Lower leg skin (tissue), 4 donors: ENCODE data around the gene FOXA1. TPM values are rescaled to one million over a fixed set of nuclear protein-coding genes. Genes with fewer than 3 reads are reported as not detected.

Experiments used
- DNase-seq, 2 donors: peaks; one replicate each; pipeline ENCODE4 v3.0.0-alpha.2; 2019; ENCODE audit warnings: low spot score in 2 of 2
- H3K4me3 ChIP-seq: fragments of 200-600 bp; sonication (generic); 2 replicates; pipeline ENCODE4 v1.5.1; 2017; ENCODE audit warnings: mild to moderate bottlenecking, low read depth; ENCODE audit not compliant: poor library complexity, severe bottlenecking
- CTCF ChIP-seq, 3 donors: fragments of 450-650 bp; IDR thresholded peaks; one replicate each; pipeline ENCODE4 v1.5.1; 2016; ENCODE audit warnings: antibody characterized with exemption in 3 of 3, mild to moderate bottlenecking in 3 of 3, moderate library complexity in 2 of 3
- POLR2A ChIP-seq, 2 donors: fragments of 450-650 bp; IDR thresholded peaks; one replicate each; pipeline ENCODE4 v1.6.1; 2016 to 2017; ENCODE audit warnings: antibody characterized with exemption in 2 of 2, mild to moderate bottlenecking in 1 of 2, moderate library complexity in 1 of 2
- WGBS, 2 donors: methylation state at CpG; one replicate each; pipeline ENCODE4 v1.1.5; 2018; 5-methylcytosine and 5-hydroxymethylcytosine counted together
- intact Hi-C: fragments of 100-400 bp; cut with DNase I; formaldehyde crosslinking; loops from one replicate; pipeline ENCODE4 v1.15.0; 2023; ENCODE audit warnings: low total_unique reads
- total RNA-seq, 4 donors: library from RNA; depleted of rRNA; stranded (reverse); fragments of >200 nt; gene quantifications; one replicate each; pipeline ENCODE4 v1.1.0, GENCODE V29; 2016

FOXA1 gene
- total RNA-seq, 4 donors from 2014 or later, result 2.7 to 9.8 (median 7.5) TPM

- intact Hi-C loops, result no loop called here
- 10 to 13% methylated on average over 33 to 41 of the region's 42 CpGs for WGBS, 2 donors
- no peak for DNase-seq
- no peak for TF ChIP-seq CTCF (IDR thresholded peaks at IDR 0.05)
- TF ChIP-seq POLR2A (IDR thresholded peaks at IDR 0.05), result no peak
- no peak overlapping the region for H3K4me3 ChIP-seq
Measured at GRCh38 chr14:37592482-37593408, 2.3 kb downstream of the FOXA1 start.

GRCh38 chr14:37591941-37592481 lies 3.0 kb downstream of the FOXA1 start:
- TF ChIP-seq CTCF (IDR thresholded peaks at IDR 0.05), result no peak
- TF ChIP-seq POLR2A (IDR thresholded peaks at IDR 0.05), result no peak
- DNase-seq, result no peak
- 3 to 4% methylated on average over 16 to 17 of the region's 58 CpGs for whole genome bisulfite sequencing, 2 donors
- H3K4me3 ChIP-seq, result no peak overlapping the region
- intact Hi-C loops, result no loop called here

DNA sequence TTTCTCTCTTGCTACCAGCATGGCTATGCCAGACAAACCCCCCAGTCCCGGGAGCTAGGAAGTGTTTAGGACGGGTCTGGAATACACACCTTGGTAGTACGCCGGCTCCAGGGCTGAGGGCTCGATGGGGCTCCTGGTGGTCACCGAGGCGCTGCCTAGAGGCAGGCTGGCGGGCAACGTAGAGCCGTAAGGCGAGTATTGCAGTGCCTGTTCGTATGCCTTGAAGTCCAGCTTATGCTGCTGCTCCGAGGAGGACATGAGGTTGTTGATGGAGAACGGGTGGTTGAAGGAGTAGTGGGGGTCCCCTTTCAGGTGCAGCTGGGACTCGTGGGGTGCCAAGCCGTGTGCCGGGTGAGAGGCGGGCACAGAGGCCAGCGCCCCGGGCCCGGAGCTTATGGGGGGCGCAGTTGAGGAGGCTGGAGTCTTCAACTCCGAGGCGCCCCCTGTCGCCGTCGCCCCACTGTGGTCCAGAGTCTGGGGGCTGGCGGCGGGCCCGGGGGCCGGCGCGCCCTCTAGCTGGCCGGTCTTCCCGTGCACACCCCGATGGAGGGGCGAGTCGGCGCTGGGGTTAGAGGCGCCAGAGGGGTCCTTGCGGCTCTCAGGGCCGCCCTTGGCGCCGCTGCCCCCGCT lies 3.6 kb downstream of the FOXA1 start:
- WGBS, 2 donors, result 6 to 9% methylated on average over 18 to 27 of the region's 45 CpGs
- intact Hi-C loops, result no loop called here
- no peak overlapping the region for H3K4me3 ChIP-seq
- DNase-seq, result no peak
- TF ChIP-seq CTCF (IDR thresholded peaks at IDR 0.05), result no peak
- TF ChIP-seq POLR2A (IDR thresholded peaks at IDR 0.05), result no peak

GRCh38 chr14:37590428-37591139 lies 4.5 kb downstream of the FOXA1 start:
- DNase-seq, result no peak
- H3K4me3 ChIP-seq, result no peak overlapping the region
- WGBS, 2 donors, result 23 to 33% methylated on average over 4 of the region's 4 CpGs
- intact Hi-C loops, result no loop called here
- TF ChIP-seq CTCF (IDR thresholded peaks at IDR 0.05) (no peak), POLR2A (IDR thresholded peaks at IDR 0.05) (no peak)

DNA sequence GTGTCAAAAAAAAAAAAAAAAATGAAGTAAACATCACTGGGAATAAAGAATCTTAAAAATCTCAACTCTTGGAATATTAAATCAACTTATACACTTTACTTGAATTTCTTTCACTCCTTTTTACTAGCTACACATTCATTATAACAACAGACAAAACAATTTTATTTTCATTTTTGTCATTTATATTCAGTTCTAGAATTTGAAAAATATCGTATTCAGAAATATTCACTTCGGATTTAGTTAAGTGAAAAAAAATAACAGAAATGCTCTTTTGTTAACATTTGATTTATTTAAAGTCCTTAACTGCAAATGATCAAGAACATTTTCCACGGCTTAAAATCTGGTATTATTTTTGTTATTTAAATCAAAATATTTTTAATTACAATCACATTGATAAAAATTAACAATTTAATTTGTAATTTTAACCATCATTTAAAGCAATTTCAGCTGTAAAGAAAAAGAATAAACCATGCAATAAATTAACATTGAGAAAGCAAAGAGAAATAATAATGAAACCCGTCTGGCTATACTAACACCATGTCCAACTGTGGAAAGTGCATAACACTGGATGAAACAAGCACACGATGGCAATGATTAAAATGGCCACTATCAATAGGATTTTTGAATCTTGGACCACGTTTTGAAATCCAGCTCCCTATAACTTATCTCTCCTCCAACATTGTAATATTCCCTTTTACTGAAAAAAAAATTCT lies 5.2 kb downstream of the FOXA1 start:
- intact Hi-C loops, result no loop called here
- DNase-seq, result no peak
- no peak overlapping the region for H3K4me3 ChIP-seq
- 25 to 30% methylated on average over 6 of the region's 6 CpGs for WGBS, 2 donors
- no peak for TF ChIP-seq POLR2A (IDR thresholded peaks at IDR 0.05)
